Activated CD4-positive, alpha-beta T cell treated with anti-CD3 and anti-CD28 coated beads for 1 hour (primary cell): ENCODE data around the gene EEPD1.

Experiments used
- DNase-seq: peaks from one replicate; pipeline ENCODE4 v3.0.0-alpha.2; 2020

EEPD1 gene

DNA sequence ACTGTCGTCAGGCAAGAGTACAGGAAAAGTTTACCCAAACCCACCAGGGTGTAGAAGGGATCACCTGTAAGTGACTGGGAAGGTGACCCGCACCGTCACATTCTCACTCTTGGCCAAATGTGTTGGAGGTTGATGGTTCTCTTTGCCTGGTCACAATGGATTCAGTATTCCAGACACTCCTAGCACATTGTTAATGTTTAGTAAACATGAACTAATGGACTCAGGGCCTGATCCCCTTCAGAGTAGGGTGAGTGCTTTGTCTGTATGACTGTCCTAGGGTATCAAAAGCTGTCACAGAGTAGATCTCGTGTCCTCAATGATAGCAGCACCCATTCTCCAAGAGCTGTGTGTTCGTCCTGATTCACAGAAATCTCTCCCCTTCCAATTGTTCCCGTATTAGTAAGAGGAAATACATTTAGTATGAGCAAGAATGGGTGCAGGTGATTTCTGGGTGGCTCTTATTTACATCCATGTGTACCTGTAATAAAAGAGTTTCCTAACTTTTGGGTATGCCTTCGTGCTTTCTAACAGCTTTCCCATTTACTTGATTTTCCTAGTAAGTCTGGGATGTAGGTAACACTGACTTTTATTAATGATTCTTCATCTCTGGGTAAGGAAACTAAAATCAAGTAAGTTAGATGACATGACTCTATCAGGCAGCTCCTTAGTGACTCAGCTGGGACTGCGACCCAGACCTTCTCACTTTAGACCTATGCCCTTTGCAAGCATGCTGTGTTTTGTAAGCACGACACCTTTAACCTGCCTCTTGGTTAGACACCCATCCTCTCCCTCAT, 4.7 kb downstream of the EEPD1 start:
- DNase-seq, result no peak

GRCh38 chr7:36158321-36158605, 5.2 kb downstream of the EEPD1 start:
- DNase-seq, result no peak

GRCh38 chr7:36159618-36160017, 6.6 kb downstream of the EEPD1 start:
- DNase-seq, result no peak

DNA sequence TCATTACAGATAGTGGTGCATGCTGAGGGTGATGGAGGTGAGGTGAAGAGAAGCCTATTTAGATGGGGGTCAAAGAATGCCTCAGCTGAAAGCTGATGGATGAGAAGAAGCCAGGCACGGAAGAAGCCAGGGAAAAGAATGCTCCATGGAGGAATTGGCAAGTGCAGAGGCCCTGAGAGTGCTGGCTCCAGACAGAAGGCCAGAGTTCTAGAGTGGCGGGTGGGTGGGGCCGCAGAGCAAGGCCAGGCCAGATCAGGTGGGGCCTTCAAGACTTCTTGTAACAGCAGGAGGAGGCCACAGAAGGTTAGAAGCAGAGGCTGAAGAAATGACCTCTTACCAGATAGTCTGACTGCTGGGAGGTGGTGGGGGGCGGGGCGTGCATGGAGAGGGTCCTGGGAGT, 7.3 kb downstream of the EEPD1 start:
- DNase-seq, result no peak

GRCh38 chr7:36161996-36162395, 8.9 kb downstream of the EEPD1 start:
- DNase-seq, result no peak

GRCh38 chr7:36165059-36165458, 12.0 kb downstream of the EEPD1 start:
- DNase-seq, result no peak

GRCh38 chr7:36165802-36166201, 12.7 kb downstream of the EEPD1 start:
- no peak for DNase-seq

GRCh38 chr7:36167403-36168050, 14.5 kb downstream of the EEPD1 start:
- DNase-seq, result no peak

DNA sequence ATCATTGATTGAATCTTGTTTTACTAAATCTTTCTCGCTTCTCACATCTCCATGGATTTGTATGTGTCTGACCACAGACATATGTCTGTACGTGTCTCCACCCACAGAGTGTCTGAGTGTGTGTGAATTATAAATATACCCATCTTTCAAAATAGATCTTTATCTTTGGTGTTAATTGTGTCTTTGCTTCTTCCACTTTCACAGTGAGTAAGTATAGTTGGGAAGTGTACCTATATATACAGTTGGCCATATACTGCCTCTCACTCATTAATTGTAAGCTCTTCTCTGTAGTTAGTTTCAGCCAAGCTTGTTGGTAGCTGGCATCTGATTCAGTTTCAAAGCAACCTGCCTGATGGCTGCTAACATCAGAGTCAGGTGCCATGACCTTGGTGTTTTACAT, 18.4 kb downstream of the EEPD1 start:
- DNase-seq, result no peak

GRCh38 chr7:36175886-36176285, 22.8 kb downstream of the EEPD1 start:
- DNase-seq, result no peak

GRCh38 chr7:36176697-36177096, 23.6 kb downstream of the EEPD1 start:
- DNase-seq, result no peak

DNA sequence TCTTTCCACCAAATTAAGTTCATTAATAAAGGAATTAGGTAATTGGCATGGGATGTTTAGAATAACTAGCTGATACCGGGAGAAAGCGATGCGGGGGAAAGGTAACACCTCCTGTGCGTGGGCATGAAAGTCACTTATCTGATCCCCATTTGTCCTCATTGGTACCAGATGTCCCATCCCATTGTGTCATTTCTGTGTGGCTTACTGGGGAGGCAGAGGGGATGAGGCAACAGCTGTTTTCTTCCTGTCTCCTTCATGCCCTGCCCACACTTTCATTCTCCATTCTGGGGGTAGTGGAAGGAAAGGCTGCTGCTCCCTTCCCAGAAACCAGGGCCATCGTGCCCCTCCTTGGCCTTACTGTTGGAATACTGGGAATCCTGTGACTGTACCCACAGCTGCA, 27.1 kb downstream of the EEPD1 start:
- DNase-seq, result no peak

DNA sequence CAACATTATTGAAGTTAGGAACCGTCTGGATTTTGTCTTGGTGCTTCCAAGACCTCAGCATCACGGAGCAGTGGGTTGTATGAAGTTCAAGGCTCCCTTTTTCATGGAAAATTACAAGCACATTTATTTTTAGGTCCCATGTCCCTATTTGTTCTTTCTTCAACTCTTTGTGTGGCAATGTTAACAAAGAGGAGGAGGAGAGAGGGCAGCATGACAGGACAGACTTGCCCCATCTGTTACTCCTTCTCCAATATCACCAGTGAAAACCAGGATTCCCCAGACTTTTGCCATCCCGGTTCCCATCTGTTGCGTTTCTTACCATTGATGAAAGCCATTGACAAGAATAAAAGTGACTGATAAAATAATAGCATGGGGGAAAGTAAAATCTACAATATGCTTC, 28.6 kb downstream of the EEPD1 start:
- DNase-seq, result no peak

DNA sequence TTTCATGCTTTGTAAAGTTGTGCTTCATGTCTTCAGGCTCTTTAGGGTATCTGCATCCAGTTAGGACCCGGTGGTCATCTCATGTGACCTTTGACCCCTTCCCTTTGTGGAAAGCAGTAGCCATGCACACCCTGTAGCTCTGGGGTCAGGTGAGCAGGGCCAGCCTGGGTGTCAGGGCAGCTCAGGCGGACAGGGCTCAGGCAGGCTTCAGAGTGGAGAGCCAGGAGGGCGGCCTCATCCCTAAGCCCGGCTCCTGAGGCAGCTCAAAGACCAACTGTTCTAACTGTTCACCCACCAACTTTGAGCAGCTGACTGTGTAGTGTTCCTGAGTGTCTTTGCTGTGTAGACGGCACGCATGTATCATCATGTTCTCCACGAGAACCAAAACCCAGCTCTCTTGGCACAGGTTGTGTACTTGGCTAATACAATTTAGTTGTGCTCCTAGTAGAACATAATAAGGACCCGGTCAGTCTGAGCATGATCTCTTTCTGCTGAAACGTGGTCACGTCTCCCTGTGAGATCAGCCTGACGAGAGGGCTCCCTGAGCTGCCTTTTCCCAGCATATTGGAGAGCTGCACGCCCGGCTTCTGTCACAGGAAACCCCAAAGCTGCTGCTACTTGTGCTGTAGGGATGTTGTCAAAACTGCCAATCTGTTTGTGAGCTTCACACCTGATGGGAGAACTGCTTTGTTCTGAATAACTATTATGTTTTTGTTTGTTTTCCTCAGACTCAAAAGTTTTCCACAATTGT, 30.0 kb downstream of the EEPD1 start:
- no peak for DNase-seq

DNA sequence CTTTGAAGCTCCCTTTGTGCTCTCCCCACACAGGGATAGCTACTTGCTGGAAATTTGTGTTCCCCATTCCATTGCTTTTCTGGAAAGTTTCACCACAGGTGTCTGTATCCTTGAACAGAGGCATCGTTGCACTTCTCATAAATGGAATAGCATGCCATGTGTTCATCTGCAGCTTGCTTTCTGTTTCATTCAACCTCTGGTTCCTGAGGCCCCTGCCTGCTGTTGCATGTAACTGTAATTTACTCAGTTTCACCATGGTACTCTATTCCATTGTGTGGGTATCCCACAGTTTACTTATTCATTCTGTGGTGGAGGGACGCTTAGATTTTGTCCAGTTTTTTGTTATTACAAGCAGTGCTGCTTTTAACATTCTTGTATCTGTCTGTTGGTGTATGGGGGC, 32.0 kb downstream of the EEPD1 start:
- DNase-seq, result no peak

DNA sequence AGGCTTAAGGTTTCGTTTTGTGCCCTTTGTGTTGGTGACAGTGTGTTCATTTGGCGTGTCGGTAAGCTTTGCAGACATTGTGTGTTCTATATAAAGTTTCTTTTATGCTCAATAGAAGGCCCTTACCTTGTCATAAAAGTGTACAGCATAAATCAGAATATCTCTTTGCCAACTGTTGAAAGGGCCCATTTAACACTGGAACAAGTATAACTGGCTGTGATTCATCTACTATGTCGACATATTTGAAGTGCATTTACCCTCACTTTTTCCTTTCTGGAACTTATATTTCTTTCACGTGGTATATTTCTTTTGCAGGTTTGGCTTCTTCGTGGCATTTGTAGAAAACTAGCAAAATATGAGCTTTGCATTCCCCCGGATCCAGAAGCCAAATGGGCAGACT, 32.7 kb downstream of the EEPD1 start:
- no peak for DNase-seq

- no peak for DNase-seq
These were observed 33.5 kb downstream of the EEPD1 start for GRCh38 chr7:36186359-36187121.

DNA sequence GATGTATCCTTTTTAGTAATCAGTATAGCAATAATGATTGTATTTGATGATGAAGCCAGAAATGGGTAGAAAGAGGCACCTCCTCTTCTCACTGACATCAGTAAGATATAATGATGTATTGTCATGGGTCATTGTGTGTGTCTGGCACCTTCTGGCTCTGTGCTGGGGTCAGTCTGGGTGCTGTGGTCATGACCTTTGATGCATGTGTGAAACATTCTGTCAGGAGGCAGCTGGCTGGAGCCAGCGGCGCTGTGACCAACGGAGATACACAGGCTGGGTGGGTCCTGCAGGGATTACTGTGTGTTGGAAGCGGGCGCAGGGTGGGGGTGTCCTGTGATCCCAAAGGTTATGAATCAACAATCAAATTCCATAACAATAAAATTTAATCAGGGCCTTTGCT, 35.2 kb downstream of the EEPD1 start:
- no peak for DNase-seq

DNA sequence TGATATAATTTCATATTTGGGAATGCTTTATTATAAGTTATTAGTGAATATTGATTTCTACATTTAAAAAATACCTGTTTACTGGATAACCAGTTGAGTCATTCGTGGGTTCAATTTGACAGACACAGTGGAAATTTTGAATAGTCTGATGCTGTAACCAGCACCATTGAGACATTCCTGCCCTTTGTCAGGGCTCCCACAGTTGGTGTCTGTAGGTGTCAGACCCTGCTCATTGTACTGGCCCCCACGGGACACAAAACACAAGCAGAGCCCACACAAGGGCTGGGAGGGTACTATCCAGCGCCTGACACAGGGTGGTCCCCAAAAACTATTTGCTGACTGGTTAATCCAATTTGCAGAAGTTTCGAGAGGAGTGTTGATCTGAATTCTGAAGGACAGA, 35.9 kb downstream of the EEPD1 start:
- no peak for DNase-seq

DNA sequence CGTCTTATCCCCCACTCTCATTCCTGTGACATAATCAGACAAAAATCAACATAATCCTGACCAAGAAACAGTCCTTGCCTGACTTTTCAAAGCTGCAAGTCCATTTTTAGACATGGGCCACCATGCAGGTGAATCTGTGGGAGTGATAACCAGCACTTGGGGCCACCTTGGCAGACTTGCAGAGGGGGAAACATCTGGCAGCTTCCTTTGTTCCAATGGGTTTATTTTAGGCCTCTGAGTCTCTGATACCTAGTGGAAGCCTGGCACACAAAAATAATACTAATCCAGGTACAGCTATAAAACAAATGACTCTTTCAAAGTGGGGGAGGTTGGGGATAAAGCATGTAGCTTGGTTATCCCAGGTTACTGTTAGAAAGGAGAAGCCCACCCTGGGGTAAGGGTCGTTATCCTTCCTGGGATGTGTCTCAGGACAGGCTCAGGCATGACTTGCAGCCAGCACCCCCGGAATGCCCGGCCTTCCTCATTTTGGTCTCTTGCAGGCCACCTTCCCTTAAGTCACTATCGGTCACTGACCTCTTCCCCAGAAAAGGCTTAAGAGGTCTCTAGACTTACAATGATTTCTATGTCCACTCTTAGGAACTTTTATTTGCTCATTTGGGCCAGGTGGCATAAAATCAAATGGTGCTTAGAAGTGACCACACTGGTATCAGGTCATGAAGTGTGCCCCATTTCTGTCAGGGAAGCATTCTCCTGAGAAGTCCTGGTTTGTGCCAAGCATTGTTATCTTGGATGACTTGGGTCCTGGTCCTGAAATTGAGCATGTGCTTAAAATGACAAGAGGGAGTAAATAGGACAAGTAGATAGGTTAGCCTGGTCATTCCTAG, 37.6 kb downstream of the EEPD1 start:
- DNase-seq, result no peak

- DNase-seq, result no peak
These were observed 38.4 kb downstream of the EEPD1 start for GRCh38 chr7:36191292-36191920.
